HG02943 (cell line): ENCODE results near the gene SMC1B.
"Not testable (repeated sequence)": the region's sequence is repeated elsewhere in the genome, so short reads cannot be mapped to it uniquely, and the experiment has no call there.

ENCODE experiments used
- ATAC-seq: cut with Tn5 transposase; IDR thresholded peaks from one replicate; pipeline ENCODE4 v1.9.1; 2021; ENCODE audit warnings: mild to moderate bottlenecking, low read depth, moderate library complexity; ENCODE audit not compliant: unreplicated experiment

Gene SMC1B

DNA sequence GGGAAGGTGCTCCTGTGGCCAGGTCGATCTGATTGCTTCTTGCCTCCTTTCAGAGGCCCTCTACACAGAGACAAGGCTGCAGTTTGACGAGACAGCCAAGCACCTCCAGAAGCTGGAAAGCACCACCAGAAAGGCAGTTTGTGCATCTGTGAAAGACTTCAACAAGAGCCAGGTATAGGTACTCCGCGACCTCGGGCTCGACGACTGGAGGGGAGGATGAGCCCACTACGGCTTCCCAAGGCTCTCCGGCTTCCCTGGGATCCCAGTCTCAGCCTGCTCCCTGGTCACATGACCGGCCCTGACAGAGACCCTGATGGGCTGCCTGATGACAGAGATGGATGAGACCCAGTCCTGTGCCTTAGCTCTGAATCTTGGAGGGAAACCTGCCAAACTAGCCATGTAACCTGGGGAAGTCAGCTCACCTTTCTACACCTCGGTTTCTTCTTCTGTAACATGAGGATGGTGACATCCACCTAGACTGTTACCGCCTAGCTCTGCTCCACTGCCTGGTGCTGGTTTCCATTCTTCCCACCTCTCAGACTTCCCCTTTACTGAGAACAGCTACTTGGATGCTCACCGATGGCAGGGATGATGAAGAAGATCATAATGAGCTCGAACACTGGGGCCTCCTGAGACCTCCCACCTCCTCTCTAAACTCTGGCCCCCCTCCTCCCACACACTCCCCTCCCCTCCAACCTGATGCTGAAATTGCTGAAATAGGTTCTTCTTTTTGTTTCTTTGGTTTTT, 9.0 kb upstream of the SMC1B start:
- no peak for ATAC-seq

GRCh38 chr22:45421349-45422055, 8.1 kb upstream of the SMC1B start:
- no peak for ATAC-seq

- no peak for ATAC-seq
These were observed 7.1 kb upstream of the SMC1B start for GRCh38 chr22:45420539-45420938.

- ATAC-seq: no peak
These were observed 6.6 kb upstream of the SMC1B start for GRCh38 chr22:45420011-45420410.

GRCh38 chr22:45418770-45419138, 5.4 kb upstream of the SMC1B start:
- ATAC-seq: no peak

GRCh38 chr22:45418056-45418769, 4.8 kb upstream of the SMC1B start:
- ATAC-seq: no peak

DNA sequence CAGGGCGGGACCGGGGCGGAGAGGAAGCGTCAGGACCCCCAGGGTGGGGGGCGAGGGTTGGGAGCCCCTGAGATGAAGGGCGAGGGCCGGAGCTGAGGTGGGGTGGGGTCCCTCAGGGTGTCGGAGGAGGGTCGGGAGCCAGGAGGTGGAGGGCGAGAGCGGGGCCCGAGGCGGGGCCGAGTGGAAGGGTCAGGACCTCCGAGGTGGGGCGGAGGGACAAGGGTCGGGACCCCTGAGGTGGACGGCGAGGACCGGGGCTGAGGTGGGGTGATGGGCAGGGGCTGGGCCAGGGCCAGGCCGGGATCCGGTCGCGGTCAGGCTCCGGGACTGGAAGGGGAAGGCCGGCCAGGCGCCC, 409 bp downstream of the SMC1B start:
- no peak for ATAC-seq

DNA sequence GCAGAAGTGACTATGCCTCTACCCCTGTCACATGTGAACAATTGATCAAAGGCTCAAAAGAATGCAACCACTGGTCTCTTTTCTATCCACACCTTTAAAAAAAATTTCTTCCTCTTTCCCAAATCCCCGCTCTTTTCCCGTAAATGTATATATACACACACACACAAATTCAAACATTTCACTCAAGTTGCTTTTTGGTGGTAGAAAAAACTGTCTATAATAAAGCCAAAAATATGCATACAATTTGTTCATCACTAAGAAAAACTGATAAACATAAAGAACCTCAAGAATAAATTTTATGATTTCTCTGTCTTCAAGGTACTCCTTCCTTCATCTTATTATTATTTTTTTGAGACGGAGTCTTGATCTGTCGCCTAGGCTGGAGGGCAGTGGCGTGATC, 5.6 kb downstream of the SMC1B start:
- no peak for ATAC-seq

DNA sequence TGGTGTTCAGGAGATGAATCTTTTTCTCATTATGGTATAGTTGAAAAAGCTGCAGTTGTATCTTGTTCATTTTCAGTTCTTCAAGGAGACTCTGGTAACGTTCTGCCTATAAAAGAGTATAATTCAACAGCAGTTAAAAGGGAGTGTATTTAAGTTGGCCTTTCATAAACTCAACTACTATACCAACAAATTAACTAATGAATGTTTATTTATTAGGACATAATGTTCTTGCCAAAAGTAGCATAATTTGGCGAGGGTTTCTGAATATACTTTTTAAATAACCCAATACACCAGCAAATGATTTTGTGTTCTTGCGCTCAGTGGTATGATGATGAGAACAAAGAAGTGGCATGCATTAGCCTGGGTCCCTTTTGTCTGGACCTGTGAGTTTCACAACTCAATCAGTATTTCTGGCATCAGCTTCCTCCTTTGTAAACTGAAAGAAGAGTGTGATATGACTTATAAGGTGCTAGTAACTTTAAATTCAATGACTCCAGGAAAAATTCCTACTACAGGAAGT, 10.9 kb downstream of the SMC1B start:
- ATAC-seq: no peak

DNA sequence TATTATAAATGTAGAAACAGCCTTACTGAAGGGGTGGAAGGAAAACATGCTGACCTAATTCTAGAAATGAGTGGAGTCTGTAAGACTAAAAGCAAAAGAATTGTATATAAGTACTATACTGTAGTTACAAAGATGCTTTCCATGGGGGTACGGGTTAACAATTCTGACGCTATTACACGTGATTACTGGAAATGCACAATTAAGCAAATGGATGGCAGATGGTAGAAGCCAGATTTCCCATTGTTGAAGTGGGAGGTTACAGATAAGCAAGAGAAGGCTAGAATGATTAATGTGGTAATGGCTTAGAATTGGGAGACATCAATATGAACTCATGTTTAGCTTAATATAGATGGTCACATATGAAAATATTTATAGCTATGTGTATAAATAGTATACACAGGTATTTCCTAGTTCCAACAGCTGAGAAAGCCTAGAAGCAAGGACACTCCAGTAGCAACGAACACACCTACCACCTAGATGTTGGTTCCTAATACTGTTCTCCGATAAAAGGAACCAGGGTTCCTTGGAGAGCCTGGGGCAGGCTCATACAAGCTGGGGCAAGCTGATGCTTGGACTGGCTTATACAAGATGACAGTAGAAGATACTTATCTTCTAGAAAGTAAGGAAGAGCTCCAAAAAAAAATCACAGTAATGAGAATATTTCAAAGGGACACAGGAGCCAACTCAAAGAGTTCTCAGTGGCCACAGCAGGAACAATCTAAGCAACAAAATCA, 13.5 kb downstream of the SMC1B start:
- ATAC-seq: no peak

DNA sequence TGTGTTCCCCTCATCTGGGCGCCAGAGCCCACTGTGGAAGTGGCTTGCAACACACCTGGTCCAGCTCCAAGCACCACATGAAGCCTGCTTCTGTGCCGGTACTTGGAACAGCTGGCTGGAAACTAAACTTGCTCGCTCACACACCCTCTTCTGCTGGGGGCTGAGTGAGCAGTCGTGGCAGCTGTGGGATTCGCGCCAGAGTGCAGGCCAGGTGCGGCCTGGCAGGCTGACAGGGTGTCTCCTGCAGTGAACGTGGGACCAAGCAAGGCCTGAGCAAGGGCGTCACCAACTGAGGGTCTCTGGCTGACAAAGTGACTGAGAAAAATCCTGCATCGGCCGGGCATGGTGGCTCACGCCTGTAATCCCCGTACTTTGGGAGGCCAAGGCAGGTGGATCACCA, 15.2 kb downstream of the SMC1B start:
- no peak for ATAC-seq

DNA sequence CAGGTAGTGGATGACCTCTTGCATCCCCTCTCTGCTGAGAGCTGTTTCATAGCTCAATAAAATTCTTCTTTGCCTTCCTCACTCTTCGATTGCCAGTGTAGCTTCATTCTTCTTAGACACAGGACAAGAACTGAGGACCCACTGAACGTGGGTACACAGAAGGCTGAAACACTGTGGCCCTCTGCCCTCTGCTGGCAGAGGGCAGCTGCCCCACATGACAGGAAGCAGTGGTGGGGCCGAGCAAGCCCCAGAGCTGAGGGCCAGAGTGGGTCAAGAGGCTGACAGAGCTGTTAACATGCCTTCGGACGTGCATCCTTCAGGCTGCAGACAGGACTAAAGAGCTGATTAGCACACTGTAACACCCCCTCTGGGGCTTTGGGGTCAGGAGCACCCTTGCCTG, 15.6 kb downstream of the SMC1B start:
- ATAC-seq: no peak

DNA sequence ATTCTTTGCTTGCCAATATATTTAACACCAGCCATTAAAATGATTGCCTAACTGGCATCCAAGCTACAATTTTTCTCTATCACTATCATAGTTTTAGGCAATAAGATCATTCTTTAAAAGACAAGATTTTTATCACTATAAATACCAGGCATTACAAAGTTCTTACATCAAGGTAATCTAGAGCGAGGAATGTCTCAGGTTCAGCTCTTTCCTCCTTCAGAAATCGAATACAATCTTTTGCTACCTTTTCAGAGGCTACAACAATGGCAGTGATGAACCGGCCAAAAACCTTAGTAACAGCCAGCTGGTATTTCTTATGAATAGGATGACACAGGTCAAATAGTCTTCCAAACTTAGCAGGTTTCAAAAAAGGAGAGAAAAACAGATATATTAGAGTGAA, 23.9 kb downstream of the SMC1B start:
- no peak for ATAC-seq

DNA sequence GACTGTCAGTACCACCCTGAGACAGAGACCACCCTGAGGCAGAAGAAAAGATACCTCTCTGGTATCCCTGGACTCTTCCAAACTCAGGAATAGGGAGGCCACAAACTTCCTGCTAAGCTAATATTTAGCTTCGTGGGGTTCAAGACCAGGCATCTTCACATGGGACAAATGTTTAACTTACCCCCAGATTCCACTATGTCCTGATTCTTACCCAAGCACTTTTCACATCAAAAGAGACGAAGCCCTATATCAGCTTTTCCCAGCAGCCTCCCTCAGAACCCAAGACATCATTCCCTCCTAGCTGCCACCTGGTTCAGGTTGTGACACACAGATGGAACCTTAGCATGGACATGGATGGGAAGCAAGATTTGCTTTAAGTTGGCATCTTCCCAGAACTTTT, 32.1 kb downstream of the SMC1B start:
- no peak for ATAC-seq

DNA sequence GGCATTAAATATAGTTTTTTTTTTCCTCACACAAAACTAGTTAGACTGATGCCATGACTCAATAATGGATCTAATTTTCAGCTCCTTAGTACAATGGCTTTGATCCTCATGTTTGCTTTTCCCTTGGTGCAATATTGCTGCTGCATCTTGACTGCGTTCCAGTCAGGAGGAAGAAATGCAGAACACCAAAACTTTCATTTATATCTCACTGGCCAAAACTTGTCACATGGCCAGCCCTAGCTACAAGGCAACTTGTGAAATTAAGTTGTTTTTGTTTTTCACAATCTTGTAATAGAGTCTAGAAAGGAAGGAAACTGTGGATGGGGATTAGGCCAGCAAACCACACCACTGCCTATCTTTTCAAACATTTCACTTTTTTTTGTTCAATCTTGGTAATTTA, 36.7 kb downstream of the SMC1B start:
- ATAC-seq: no peak

- ATAC-seq: no peak
These were observed 37.4 kb downstream of the SMC1B start for GRCh38 chr22:45376009-45376408.

GRCh38 chr22:45373592-45373991, 39.8 kb downstream of the SMC1B start:
- ATAC-seq: not testable (repeated sequence)

GRCh38 chr22:45366713-45367112, 46.7 kb downstream of the SMC1B start:
- ATAC-seq: no peak

DNA sequence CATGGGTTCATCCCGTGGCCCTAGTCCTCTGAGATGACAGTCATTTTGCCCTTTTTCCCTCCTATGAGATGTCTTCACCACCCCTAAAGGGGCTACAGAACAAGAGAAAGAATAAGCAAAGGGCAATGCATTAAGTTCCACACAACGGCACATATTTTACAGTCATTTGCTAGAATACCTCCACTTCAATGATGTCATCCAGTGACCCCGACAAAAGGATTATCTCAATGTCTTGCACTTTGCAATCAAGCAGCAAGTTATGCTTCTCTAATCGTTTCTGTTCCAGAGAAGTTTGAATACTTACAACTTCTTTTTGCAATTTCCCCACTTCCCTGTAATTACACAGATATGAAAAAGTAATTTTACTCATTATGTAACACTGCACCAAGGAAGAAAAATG, 53.8 kb downstream of the SMC1B start:
- no peak for ATAC-seq

- no peak for ATAC-seq
These were observed 55.3 kb downstream of the SMC1B start for GRCh38 chr22:45358127-45358526.

DNA sequence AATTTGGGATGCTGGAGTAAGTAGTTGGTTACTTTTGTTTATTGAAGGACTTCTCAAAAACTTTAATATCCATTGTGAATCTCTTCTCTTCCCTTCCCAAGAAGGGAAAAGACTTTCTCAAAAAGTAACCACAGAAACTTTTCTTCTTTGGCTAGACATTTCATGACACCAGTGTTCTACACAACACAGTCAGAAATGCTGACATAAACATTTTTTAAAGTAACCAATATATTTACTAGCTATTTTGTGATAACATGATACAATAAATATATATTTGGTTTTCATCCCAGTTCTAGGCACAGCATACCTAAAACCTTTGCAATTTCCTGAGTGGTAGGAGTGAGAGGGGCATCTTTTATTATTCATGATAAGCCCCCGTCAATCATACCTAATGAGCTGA, 55.9 kb downstream of the SMC1B start:
- no peak for ATAC-seq
